T-helper 9 cell (primary cell): Measurements from ENCODE around the gene NAV3.
"Not testable (repeated sequence)": the region's sequence is repeated elsewhere in the genome, so short reads cannot be mapped to it uniquely, and the experiment has no call there.

Source experiments
- DNase-seq: peaks from one replicate; pipeline ENCODE4 v3.0.0-alpha.2; 2020

Gene NAV3

GRCh38 chr12:78192979-78193378 lies 362.3 kb downstream of the NAV3 start:
- no peak for DNase-seq

- no peak for DNase-seq
Measured at GRCh38 chr12:78194448-78194847, 363.8 kb downstream of the NAV3 start.

GRCh38 chr12:78198896-78199295 lies 368.2 kb downstream of the NAV3 start:
- no peak for DNase-seq

DNA sequence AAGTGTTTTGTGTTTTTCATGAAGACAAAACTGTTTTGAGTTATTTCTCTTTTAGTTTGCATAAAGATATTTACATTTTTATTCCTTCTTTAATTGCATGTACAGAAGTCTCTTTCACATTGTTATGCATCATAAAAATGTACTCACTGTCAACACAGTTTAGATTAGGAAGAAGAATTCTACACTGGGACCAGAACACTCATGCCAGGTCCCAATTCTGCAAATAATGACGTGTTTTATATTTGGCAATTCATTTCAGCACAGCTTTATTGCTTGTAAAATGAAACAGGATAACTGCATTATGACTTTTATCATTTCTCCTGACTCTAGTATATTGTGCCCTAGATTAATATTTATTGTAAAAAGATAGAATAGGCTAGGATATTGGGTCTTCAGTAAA lies 369.2 kb downstream of the NAV3 start:
- DNase-seq = no peak

DNA sequence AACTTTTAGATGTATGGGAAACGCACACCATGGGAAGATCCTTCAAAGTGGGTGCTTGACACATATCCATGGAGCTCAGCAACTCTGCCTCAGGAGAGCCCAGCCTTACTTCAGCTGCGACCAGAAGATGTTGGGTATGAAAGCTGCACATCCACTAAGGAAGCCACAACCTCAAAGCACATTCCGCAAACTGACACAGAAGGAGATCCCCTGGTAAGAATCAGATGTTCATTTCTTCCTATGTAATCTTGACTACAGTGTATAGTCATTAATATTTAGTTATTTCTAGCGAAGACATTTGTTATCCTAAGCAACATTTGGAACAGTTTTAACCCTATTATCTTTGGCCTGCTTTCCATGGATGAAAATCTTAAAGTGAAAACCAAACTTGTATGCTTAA lies 374.2 kb downstream of the NAV3 start:
- no peak for DNase-seq

DNA sequence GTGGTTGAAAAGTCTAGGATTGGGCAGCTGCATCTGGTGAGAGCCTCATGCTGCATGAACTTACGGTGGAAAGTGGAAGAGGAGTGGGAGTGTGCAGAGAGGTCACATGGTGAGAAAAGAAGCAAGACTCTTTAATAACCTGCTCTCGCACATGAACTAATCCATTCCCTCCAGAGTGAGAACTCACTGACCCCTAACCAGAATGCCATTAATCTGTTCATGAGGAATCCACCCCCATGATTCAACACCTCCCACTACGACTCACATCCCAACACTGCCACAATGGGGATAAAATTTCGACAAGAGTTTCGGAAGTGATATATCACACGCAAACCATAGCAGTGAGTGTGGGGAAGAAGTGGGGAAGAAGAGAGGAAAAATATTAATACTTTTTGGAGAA lies 377.4 kb downstream of the NAV3 start:
- no peak for DNase-seq

DNA sequence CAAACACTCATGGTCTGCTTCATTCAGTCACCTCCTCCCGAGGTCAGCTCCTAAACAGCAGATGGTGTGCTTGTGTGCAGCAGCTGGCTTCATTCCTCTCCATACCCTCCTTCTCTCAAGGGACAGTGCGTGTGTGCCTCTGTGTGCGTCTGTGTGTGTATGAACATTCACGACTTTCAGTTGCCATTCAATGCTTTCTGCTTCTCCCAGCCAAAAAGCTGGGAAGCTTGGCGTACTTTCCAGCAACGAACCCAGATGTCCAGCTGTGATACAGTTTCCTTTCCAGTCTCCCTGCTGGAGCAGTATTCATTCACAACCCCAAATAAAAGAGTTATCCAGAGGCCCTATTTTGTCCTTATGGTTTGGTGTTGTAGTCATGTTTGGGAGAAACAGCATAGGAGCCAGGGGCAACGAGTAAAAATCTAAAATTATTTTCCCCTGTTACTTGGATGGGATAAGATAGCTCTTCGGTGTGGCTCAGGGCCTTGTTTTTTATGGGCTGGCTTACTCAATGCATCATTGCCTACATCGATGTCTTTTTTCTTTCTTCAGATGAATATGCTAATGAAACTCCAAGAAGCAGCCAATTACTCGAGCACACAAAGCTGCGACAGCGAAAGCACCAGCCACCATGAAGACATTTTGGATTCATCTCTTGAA lies 379.3 kb downstream of the NAV3 start:
- no peak for DNase-seq

DNA sequence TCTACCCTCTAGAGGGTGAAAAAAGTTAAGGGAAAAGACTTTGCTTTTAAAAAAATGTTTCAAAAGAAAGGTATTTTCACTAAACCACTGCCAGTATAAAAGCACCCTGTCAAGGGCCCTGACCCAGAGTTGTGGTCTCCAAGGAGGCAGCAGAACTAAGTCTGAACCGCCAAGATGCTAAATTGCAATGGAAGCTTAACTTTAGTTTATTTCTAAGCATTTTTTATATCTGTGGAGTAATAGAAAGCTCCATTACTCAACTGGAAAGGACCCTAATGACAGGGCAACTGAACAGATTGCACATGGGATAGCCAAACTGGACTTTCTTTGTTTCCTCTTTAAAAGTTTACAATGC lies 379.8 kb downstream of the NAV3 start:
- no peak for DNase-seq

GRCh38 chr12:78210894-78211302 lies 380.2 kb downstream of the NAV3 start:
- DNase-seq = no peak

- DNase-seq = no peak
Measured at GRCh38 chr12:78220811-78221210, 390.1 kb downstream of the NAV3 start.

- no peak for DNase-seq
Measured at GRCh38 chr12:78224154-78224553, 393.5 kb downstream of the NAV3 start.

GRCh38 chr12:78226763-78227162 lies 396.1 kb downstream of the NAV3 start:
- DNase-seq = no peak

GRCh38 chr12:78229591-78230101 lies 399.0 kb downstream of the NAV3 start:
- no peak for DNase-seq

- DNase-seq = no peak
Measured at GRCh38 chr12:78232756-78233155, 402.1 kb downstream of the NAV3 start.

DNA sequence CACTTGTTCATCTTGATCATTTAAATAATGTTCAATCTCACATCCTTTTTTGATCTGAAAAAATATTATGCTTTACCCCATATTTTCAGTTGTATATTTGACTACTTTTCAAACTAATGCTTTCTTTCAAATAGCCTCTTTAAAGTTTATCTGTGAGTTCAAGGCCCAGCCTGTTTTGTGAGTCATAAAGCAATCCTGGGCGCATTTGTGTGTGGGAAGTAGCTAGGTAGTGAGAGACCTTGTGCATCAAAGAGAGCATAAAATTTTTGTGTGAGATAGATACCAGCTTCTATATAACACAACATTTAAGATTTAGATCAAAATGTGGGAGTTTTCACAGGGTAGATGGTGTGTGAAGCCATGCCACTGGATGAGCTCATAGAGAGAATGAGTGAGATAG lies 405.6 kb downstream of the NAV3 start:
- DNase-seq = no peak

- no peak for DNase-seq
Measured at GRCh38 chr12:78239544-78239943, 408.9 kb downstream of the NAV3 start.

GRCh38 chr12:78240827-78241226 lies 410.1 kb downstream of the NAV3 start:
- DNase-seq = no peak

- no peak for DNase-seq
Measured at GRCh38 chr12:78241446-78241845, 410.8 kb downstream of the NAV3 start.

- DNase-seq = no peak
Measured at GRCh38 chr12:78244916-78245507, 414.3 kb downstream of the NAV3 start.

DNA sequence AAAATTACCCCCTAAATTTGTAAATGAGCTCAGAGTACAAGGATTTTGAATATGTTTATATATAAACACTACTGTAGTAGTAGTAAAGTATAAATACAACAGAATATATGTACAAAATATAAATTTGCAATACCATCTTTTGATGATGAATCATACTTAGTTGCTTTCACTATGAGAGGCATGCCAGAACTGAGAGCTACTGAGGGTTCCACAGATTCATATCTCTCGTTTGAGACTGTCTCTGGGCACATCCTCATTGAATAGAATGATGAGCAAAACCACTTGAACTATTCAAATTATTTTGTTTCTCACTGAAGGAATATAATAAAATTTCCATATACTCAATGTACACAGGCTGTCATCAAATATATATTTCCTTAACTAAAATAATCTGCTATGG lies 417.6 kb downstream of the NAV3 start:
- DNase-seq = no peak

DNA sequence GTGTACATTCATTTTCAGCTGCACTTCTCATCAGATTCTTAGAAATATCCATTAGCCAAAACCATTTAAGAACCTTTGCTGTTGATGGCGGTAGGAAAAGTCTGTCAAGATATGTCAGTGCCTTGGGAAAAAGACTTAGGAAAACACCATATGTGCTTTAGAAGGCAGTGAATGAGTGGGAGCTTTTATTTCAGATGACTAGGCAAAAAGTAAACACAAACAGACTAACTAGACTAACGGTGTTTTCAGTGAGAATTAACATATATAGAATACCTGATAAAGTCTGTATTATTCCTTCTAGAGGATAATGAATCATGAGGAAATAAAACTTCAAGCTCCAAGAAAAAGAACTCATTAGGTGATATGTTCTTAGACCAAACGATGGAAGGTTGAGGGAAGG lies 418.9 kb downstream of the NAV3 start:
- no peak for DNase-seq

DNA sequence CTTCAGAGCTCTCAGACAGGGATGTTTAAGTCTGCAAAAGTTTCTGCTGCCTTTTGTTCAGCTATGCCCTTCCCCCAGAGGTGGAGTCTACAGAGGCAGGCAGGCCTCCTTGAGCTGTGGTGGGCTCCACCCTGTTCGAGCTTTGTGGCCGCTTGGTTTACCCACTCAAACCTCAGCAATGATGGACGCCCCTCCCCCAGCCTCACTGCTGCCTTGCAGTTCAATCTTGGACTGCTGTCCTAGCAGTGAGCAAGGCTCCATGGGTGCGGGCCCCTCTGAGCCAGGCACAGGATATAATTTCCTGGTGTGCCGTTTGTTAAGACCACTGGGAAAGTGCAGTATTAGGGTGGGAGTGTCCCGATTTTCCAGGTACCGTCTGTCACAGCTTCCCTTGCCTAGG lies 427.0 kb downstream of the NAV3 start:
- not testable (repeated sequence) for DNase-seq

GRCh38 chr12:78260976-78261375 lies 430.3 kb downstream of the NAV3 start:
- no peak for DNase-seq

- DNase-seq = no peak
Measured at GRCh38 chr12:78261901-78262300, 431.2 kb downstream of the NAV3 start.
